C4-2B (cell line): ENCODE results near the gene HOXC10.

Experiments used
- H3K27ac ChIP-seq: fragments of 450-650 bp; 2 replicates; pipeline ENCODE4 v1.5.1; 2017
- CTCF ChIP-seq: fragments of 450-650 bp; conservative IDR thresholded peaks from 2 replicates; pipeline ENCODE4 v1.5.1; 2017; ENCODE audit warnings: mild to moderate bottlenecking
- ZFX ChIP-seq: fragments of 450-650 bp; IDR thresholded peaks from 2 replicates; pipeline ENCODE4 v1.6.1; 2017

Gene HOXC10

GRCh38 chr12:54019091-54019811, 34.3 kb downstream of the HOXC10 start:
- no peak overlapping the region; the same call in 1 of the 2 replicates for H3K27ac ChIP-seq

GRCh38 chr12:54019924-54020590, 35.1 kb downstream of the HOXC10 start:
- TF ChIP-seq CTCF (no peak), ZFX (no peak)
- H3K27ac ChIP-seq: no peak overlapping the region

More at GRCh38 chr12:54019091-54019811, 34.3 kb downstream of the HOXC10 start:
- TF ChIP-seq ZFX (no peak), CTCF (no peak)

- TF ChIP-seq ZFX: no peak
- H3K27ac ChIP-seq: no peak overlapping the region
These were observed 35.9 kb downstream of the HOXC10 start for GRCh38 chr12:54020591-54021405.

GRCh38 chr12:54021432-54022013, 36.6 kb downstream of the HOXC10 start:
- TF ChIP-seq ZFX (no peak), CTCF (peak; percentile 64)
- H3K27ac ChIP-seq: peak overlapping the region; percentile 3; the same call in 1 of the 2 replicates

- H3K27ac ChIP-seq: no peak overlapping the region
- TF ChIP-seq ZFX: no peak
- no peak for TF ChIP-seq CTCF
These were observed 38.3 kb downstream of the HOXC10 start for GRCh38 chr12:54022960-54023884.

- TF ChIP-seq ZFX (no peak), CTCF (no peak)
- H3K27ac ChIP-seq: no peak overlapping the region
These were observed 39.2 kb downstream of the HOXC10 start for GRCh38 chr12:54024127-54024526.
